B cell (primary cell): ENCODE data around the gene UCKL1. TPM values are rescaled to one million over a fixed set of nuclear protein-coding genes. Genes with fewer than 3 reads are reported as not detected.

ENCODE experiments used
- ATAC-seq: fragments of 200-7000 bp; cut with Tn5 transposase; one replicate; pipeline ENCODE4 v1.10.0; 2021; ENCODE audit warnings: low read depth, mild to moderate bottlenecking, moderate number of reproducible peaks, moderate library complexity
- CTCF ChIA-PET: fragments of 350-600 bp; sonication (Branson Sonifier 250); formaldehyde crosslinking; loops from one replicate; lab custom pipeline; 2021; ENCODE audit warnings: antibody characterized with exemption, inconsistent platforms; lab: Charles Lee
- POLR2A ChIA-PET: fragments of 350-600 bp; sonication (Branson Sonifier 250); formaldehyde crosslinking; loops from one replicate; lab custom pipeline; 2021; ENCODE audit warnings: antibody characterized with exemption; lab: Charles Lee
- DNase-seq: peaks from one replicate; pipeline ENCODE4 v3.0.0; 2013
- H2AFZ ChIP-seq: 2 replicates; pipeline ENCODE4 v1.6.1; 2012; ENCODE audit warnings: mild to moderate bottlenecking, low read depth, low read length; ENCODE audit not compliant: insufficient read depth, poor library complexity, severe bottlenecking
- H3K27ac ChIP-seq, 2 donors: 1 replicate in 1 of 2; 2 replicates in 1 of 2; pipeline ENCODE4 v1.5.1; 2012 to 2013; ENCODE audit warnings: low read length in 2 of 2, mild to moderate bottlenecking in 2 of 2, moderate library complexity in 1 of 2
- H3K27me3 ChIP-seq, 4 experiments: fragments of 200-600 bp in 1 of 4; sonication (generic) in 1 of 4; replicated peaks in 1 of 4; 1 replicate in 2 of 4; 2 replicates in 2 of 4; pipeline versions ENCODE4 v1.6.1 to v1.7.0; 2013 to 2016; ENCODE audit warnings: low read length in 3 of 4, mild to moderate bottlenecking in 2 of 4, mixed read lengths in 1 of 4, moderate library complexity in 1 of 4; ENCODE audit not compliant: insufficient read depth in 4 of 4, control insufficient read depth in 3 of 4; ENCODE audit errors: control extremely low read depth in 1 of 4
- H3K36me3 ChIP-seq, 2 experiments: replicated peaks in 1 of 2; 1 replicate in 1 of 2; 2 replicates in 1 of 2; pipeline versions ENCODE4 v1.6.1 to v1.7.1; 2013; ENCODE audit warnings: low read length in 1 of 2; ENCODE audit not compliant: insufficient read depth in 2 of 2, control insufficient read depth in 1 of 2; ENCODE audit errors: control extremely low read depth in 1 of 2, extremely low read depth in 1 of 2
- H3K4me1 ChIP-seq, 2 donors: fragments of 200-600 bp in 1 of 2; sonication (generic) in 1 of 2; 1 replicate in 1 of 2; 2 replicates in 1 of 2; pipeline versions ENCODE4 v1.5.1 to v1.6.1; 2013 to 2017; ENCODE audit warnings: low read length in 2 of 2; ENCODE audit not compliant: control insufficient read depth in 2 of 2, insufficient read depth in 2 of 2
- H3K4me2 ChIP-seq: replicated peaks from 2 replicates; pipeline ENCODE3; 2012; ENCODE audit warnings: mild to moderate bottlenecking, low read depth, low read length; ENCODE audit not compliant: poor library complexity, severe bottlenecking
- H3K4me3 ChIP-seq, 5 experiments: fragments of 200-600 bp in 1 of 5; sonication (generic) in 1 of 5; 1 replicate in 3 of 5; 2 replicates in 2 of 5; pipeline versions ENCODE4 v1.5.1 to v1.7.0; 2011 to 2016; ENCODE audit warnings: low read length in 4 of 5, mild to moderate bottlenecking in 4 of 5, low read depth in 2 of 5, control low read depth in 1 of 5, moderate library complexity in 1 of 5; ENCODE audit not compliant: insufficient read depth in 1 of 5; ENCODE audit errors: control extremely low read depth in 1 of 5, extremely low read depth in 1 of 5
- H3K79me2 ChIP-seq: fragments of 200-600 bp; sonication (generic); one replicate; pipeline ENCODE4 v1.6.0; 2016; ENCODE audit warnings: low read length; ENCODE audit not compliant: control insufficient read depth, insufficient read depth
- H3K9ac ChIP-seq: fragments of 200-600 bp; sonication (generic); 2 replicates; pipeline ENCODE4 v1.6.1; 2017; ENCODE audit warnings: mild to moderate bottlenecking, low read length, moderate library complexity
- H3K9me3 ChIP-seq, 3 donors: one replicate each; pipeline versions ENCODE4 v1.6.1 to v1.7.1; 2013; ENCODE audit warnings: low read length in 2 of 3; ENCODE audit not compliant: control insufficient read depth in 2 of 3, insufficient read depth in 1 of 3; ENCODE audit errors: control extremely low read depth in 1 of 3
- H4K20me1 ChIP-seq: 2 replicates; pipeline ENCODE4 v1.6.0; 2012; ENCODE audit warnings: mild to moderate bottlenecking, low read length; ENCODE audit not compliant: insufficient read depth, control insufficient read depth, poor library complexity, severe bottlenecking
- H3K27ac Mint-ChIP-seq: one replicate; pipeline ENCODE4 v1.8.0; 2021; ENCODE audit warnings: mixed read lengths
- H3K27me3 Mint-ChIP-seq: one replicate; pipeline ENCODE4 v1.8.0; 2021; ENCODE audit warnings: mixed read lengths
- H3K4me1 Mint-ChIP-seq: one replicate; pipeline ENCODE4 v1.8.0; 2021; ENCODE audit warnings: mixed read lengths
- H3K4me3 Mint-ChIP-seq: one replicate; pipeline ENCODE4 v1.8.0; 2021; ENCODE audit warnings: mixed read lengths
- H3K9me3 Mint-ChIP-seq: one replicate; pipeline ENCODE4 v1.8.0; 2022; ENCODE audit warnings: mixed read lengths; ENCODE audit not compliant: insufficient read depth
- EZH2 ChIP-seq: IDR thresholded peaks from 2 replicates; pipeline ENCODE4 v1.6.1; 2012; ENCODE audit warnings: borderline replicate concordance, low read depth, mild to moderate bottlenecking, moderate library complexity, low read length; ENCODE audit not compliant: insufficient read depth, poor library complexity, severe bottlenecking
- WGBS: methylation state at CpG from one replicate; pipeline ENCODE4 v1.1.5; 2013; ENCODE audit warnings: missing lambda C conversion rate; ENCODE audit not compliant: insufficient coverage; 5-methylcytosine and 5-hydroxymethylcytosine counted together
- intact Hi-C: fragments of 100-400 bp; cut with micrococcal nuclease; formaldehyde crosslinking; loops from one replicate; pipeline ENCODE4 v1.10.0; 2022
- polyA plus RNA-seq: library from polyadenylated mRNA; depleted of rRNA; stranded (reverse); fragments of >200 nt; gene quantifications from 2 replicates; pipeline ENCODE4 v1.2.3, GENCODE V29; 2012
- total RNA-seq, 2 donors: library from RNA; stranded (reverse); fragments of 120-200 nt in 1 of 2; gene quantifications; 1 replicate in 1 of 2; 2 replicates in 1 of 2; pipeline versions ENCODE4 v1.2.3 to v1.2.4, GENCODE V29; 2013 to 2022
- TF ChIP-seq, protein P1 (sequence below): fragments of 200-600 bp; IDR thresholded peaks from one replicate; pipeline ENCODE4 v1.8.0; 2022; ENCODE audit warnings: antibody characterized with exemption, mild to moderate bottlenecking

The UCKL1 gene
- total and polyA plus RNA-seq, 2 donors (not counting 1 experiment from before 2014, with no cell fraction given): 106 to 199 TPM

DNA sequence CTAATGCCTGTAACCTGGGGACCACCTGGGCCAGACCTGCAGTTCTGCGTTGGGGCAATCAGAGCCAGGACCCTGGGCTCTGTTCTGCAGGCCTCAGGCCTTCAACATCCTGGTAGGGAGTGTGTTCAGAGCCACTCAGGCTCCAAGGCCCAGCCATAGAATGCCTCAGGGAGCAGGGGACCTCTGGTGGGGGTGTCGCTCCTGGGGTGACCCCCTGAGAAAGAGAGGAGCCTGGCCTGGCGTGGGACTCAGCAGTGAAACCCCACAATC is 12.5 kb downstream of the UCKL1 start:
- Histone ChIP-seq H3K9me3 (peaks cover 0 to 27% (median 0%) of the 10 kb centered on the region in 3 donors), H4K20me1 (peaks cover 95% of the 10 kb centered on the region), H3K4me1 (peaks cover 27 to 34% of the 10 kb centered on the region in 2 donors), H3K36me3 (peaks cover 0 to 57% of the 10 kb centered on the region in 2 experiments), H3K4me3 (no peak overlapping the region), H3K9ac (no peak overlapping the region), H3K4me2 (no peak overlapping the region), H2AFZ (no peak overlapping the region), H3K79me2 (peaks cover 68% of the 10 kb centered on the region), H3K27me3 (no peaks in the 10 kb centered on the region), H3K27ac (no peak overlapping the region)
- CTCF ChIA-PET: no interaction called here
- Mint-ChIP-seq H3K4me1 (peaks cover 34% of the 10 kb centered on the region), H3K9me3 (no peaks in the 10 kb centered on the region), H3K4me3 (no peak overlapping the region), H3K27me3 (no peaks in the 10 kb centered on the region), H3K27ac (no peak overlapping the region)
- intact Hi-C loops: no loop called here
- WGBS: 98% methylated on average over 3 of the region's 3 CpGs
- DNase-seq (no peak), ATAC-seq (no peak)
- no peak for TF ChIP-seq EZH2
- TF ChIP-seq, protein P1, sequence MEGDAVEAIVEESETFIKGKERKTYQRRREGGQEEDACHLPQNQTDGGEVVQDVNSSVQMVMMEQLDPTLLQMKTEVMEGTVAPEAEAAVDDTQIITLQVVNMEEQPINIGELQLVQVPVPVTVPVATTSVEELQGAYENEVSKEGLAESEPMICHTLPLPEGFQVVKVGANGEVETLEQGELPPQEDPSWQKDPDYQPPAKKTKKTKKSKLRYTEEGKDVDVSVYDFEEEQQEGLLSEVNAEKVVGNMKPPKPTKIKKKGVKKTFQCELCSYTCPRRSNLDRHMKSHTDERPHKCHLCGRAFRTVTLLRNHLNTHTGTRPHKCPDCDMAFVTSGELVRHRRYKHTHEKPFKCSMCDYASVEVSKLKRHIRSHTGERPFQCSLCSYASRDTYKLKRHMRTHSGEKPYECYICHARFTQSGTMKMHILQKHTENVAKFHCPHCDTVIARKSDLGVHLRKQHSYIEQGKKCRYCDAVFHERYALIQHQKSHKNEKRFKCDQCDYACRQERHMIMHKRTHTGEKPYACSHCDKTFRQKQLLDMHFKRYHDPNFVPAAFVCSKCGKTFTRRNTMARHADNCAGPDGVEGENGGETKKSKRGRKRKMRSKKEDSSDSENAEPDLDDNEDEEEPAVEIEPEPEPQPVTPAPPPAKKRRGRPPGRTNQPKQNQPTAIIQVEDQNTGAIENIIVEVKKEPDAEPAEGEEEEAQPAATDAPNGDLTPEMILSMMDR: no peak
- POLR2A ChIA-PET: no interaction called here

GRCh38 chr20:63942969-63943807 is 13.0 kb downstream of the UCKL1 start:
- intact Hi-C loops: no loop called here
- H3K27ac Mint-ChIP-seq: no peak overlapping the region
- ATAC-seq: no peak
- Histone ChIP-seq H3K9ac (no peak overlapping the region), H3K27me3 (no peaks in the 10 kb centered on the region), H3K9me3 (peaks cover 0 to 29% (median 0%) of the 10 kb centered on the region in 3 donors), H3K4me2 (peak overlapping the region; percentile 43), H3K4me3 (no peak overlapping the region), H3K79me2 (peaks cover 63% of the 10 kb centered on the region), H2AFZ (no peak overlapping the region), H4K20me1 (peaks cover 95% of the 10 kb centered on the region), H3K27ac (no peak overlapping the region), H3K36me3 (peaks cover 0 to 58% of the 10 kb centered on the region in 2 experiments), H3K4me1 (peaks cover 22 to 28% of the 10 kb centered on the region in 2 donors)
- no peaks in the 10 kb centered on the region for H3K9me3 Mint-ChIP-seq
- H3K4me3 Mint-ChIP-seq: no peak overlapping the region
- H3K27me3 Mint-ChIP-seq: no peaks in the 10 kb centered on the region
- ChIA-PET CTCF (interaction anchor here (1.0 kb wide), 1 partner anchor 12 kb away, joined by 3 read pairs; no protein-coding TSS in a partner anchor), POLR2A (no interaction called here)
- peak; percentile 14 for DNase-seq
- WGBS: 97% methylated on average over 19 of the region's 19 CpGs
- peaks cover 29% of the 10 kb centered on the region for H3K4me1 Mint-ChIP-seq
- TF ChIP-seq EZH2: no peak
- TF ChIP-seq, protein P1: no peak
